Dedifferentiated amniotic fluid mesenchymal stem cell (primary cell): ENCODE measurements around the gene NFATC1.

ENCODE experiments used
- DNase-seq: peaks from one replicate; pipeline ENCODE4 v3.0.0-alpha.2; 2016; ENCODE audit errors: extremely low spot score

NFATC1 gene

GRCh38 chr18:79423211-79424007 is 27.7 kb downstream of the NFATC1 start:
- no peak for DNase-seq

GRCh38 chr18:79424008-79424565 is 28.4 kb downstream of the NFATC1 start:
- no peak for DNase-seq

- DNase-seq = no peak
Measured at GRCh38 chr18:79424880-79425568, 29.3 kb downstream of the NFATC1 start.

- no peak for DNase-seq
Measured at GRCh38 chr18:79425569-79425886, 29.8 kb downstream of the NFATC1 start.

GRCh38 chr18:79426376-79427300 is 30.9 kb downstream of the NFATC1 start:
- no peak for DNase-seq

- DNase-seq = no peak
Measured at GRCh38 chr18:79427368-79428225, 31.9 kb downstream of the NFATC1 start.

- DNase-seq = no peak
Measured at GRCh38 chr18:79428287-79428686, 32.6 kb downstream of the NFATC1 start.

- DNase-seq = no peak
Measured at GRCh38 chr18:79429381-79429780, 33.7 kb downstream of the NFATC1 start.

GRCh38 chr18:79429785-79430281 is 34.1 kb downstream of the NFATC1 start:
- DNase-seq = no peak

- DNase-seq = no peak
Measured at GRCh38 chr18:79432376-79433120, 36.8 kb downstream of the NFATC1 start.

- no peak for DNase-seq
Measured at GRCh38 chr18:79433431-79433830, 37.7 kb downstream of the NFATC1 start.

GRCh38 chr18:79434607-79435401 is 39.1 kb downstream of the NFATC1 start:
- DNase-seq = no peak

- DNase-seq = no peak
Measured at GRCh38 chr18:79436556-79437275, 41.0 kb downstream of the NFATC1 start.

- DNase-seq = no peak
Measured at GRCh38 chr18:79438089-79438897, 42.6 kb downstream of the NFATC1 start.

GRCh38 chr18:79438898-79439627 is 43.3 kb downstream of the NFATC1 start:
- no peak for DNase-seq

GRCh38 chr18:79439628-79440023 is 43.9 kb downstream of the NFATC1 start:
- no peak for DNase-seq
